H1 (cell line): ENCODE results near the gene PHLDA1. TPM values are rescaled to one million over a fixed set of nuclear protein-coding genes. Genes with fewer than 3 reads are reported as not detected.

ENCODE experiments used
- CTCF ChIA-PET: fragments of 300-600 bp; sonication (Branson Sonifier 250); formaldehyde crosslinking; loops from one replicate; lab custom pipeline; 2021; ENCODE audit not compliant: partially characterized antibody; lab: Charles Lee
- POLR2A ChIA-PET: fragments of 300-600 bp; sonication (Branson Sonifier 250); formaldehyde crosslinking; loops from one replicate; lab custom pipeline; 2021; ENCODE audit warnings: inconsistent platforms; ENCODE audit not compliant: partially characterized antibody; lab: Charles Lee
- DNase-seq, 2 experiments: peaks; one replicate each; pipeline versions ENCODE4 v3.0.0 to v3.0.0-alpha.2; 2010 to 2022; ENCODE audit warnings: low spot score in 2 of 2, low read depth in 1 of 2, mixed read lengths in 1 of 2
- FAIRE-seq: peaks from 2 replicates; lab custom pipeline; 2011; peaks lifted over from hg19 to GRCh38; lab: Jason Lieb, UNC
- H2AFZ ChIP-seq: 2 replicates; pipeline ENCODE4 v1.8.1; 2012; ENCODE audit warnings: low read length, inconsistent platforms
- H2AK5ac ChIP-seq: 2 replicates; pipeline ENCODE4 v1.6.1; 2013; ENCODE audit warnings: low read depth, low read length
- H2BK120ac ChIP-seq: replicated peaks from 2 replicates; pipeline ENCODE3; 2013; ENCODE audit warnings: low read depth, low read length, inconsistent platforms
- H2BK12ac ChIP-seq: 2 replicates; pipeline ENCODE4 v1.6.1; 2013; ENCODE audit warnings: low read depth, low read length
- H2BK15ac ChIP-seq: 2 replicates; pipeline ENCODE4 v1.6.1; 2013; ENCODE audit warnings: low read length
- H2BK20ac ChIP-seq: 2 replicates; pipeline ENCODE4 v1.6.1; 2013; ENCODE audit warnings: low read length
- H2BK5ac ChIP-seq: 2 replicates; pipeline ENCODE4 v1.6.1; 2013; ENCODE audit warnings: low read depth, low read length
- H3K14ac ChIP-seq: 2 replicates; pipeline ENCODE4 v1.6.1; 2013; ENCODE audit warnings: inconsistent platforms; ENCODE audit not compliant: insufficient read length
- H3K18ac ChIP-seq: 2 replicates; pipeline ENCODE4 v1.6.1; 2013; ENCODE audit warnings: low read length; ENCODE audit errors: extremely low read depth
- H3K23ac ChIP-seq: 2 replicates; pipeline ENCODE4 v1.6.1; 2013; ENCODE audit warnings: inconsistent platforms; ENCODE audit not compliant: insufficient read length
- H3K23me2 ChIP-seq: 2 replicates; pipeline ENCODE4 v1.6.1; 2013; ENCODE audit warnings: low read depth, low read length
- H3K27ac ChIP-seq: 2 replicates; pipeline ENCODE4 v1.6.1; 2011; ENCODE audit warnings: low read depth, low read length, inconsistent platforms
- H3K27me3 ChIP-seq, 4 experiments: replicated peaks in 1 of 4; 1 replicate in 1 of 4; 2 replicates in 3 of 4; pipeline versions ENCODE4 v1.6.1 to v1.8.1; 2011 to 2013; ENCODE audit warnings: low read length in 3 of 4, mild to moderate bottlenecking in 3 of 4, inconsistent platforms in 2 of 4, mixed read lengths in 2 of 4, moderate library complexity in 1 of 4; ENCODE audit not compliant: control insufficient read depth in 3 of 4, insufficient read depth in 3 of 4; ENCODE audit errors: extremely low read depth in 1 of 4
- H3K36me3 ChIP-seq, 4 experiments: 2 replicates each; pipeline versions ENCODE4 v1.6.1 to v1.8.1; 2011 to 2013; ENCODE audit warnings: mild to moderate bottlenecking in 4 of 4, low read length in 3 of 4, moderate library complexity in 2 of 4, control low read depth in 1 of 4, inconsistent platforms in 1 of 4; ENCODE audit not compliant: insufficient read depth in 4 of 4, control insufficient read depth in 2 of 4
- H3K4ac ChIP-seq: replicated peaks from 2 replicates; pipeline ENCODE3; 2013; ENCODE audit warnings: low read length, low read depth, mixed read lengths, inconsistent platforms; ENCODE audit not compliant: insufficient read length
- H3K4me1 ChIP-seq, 4 experiments: replicated peaks in 1 of 4; 1 replicate in 1 of 4; 2 replicates in 3 of 4; pipeline versions ENCODE4 v1.6.1 to v1.8.1; 2011 to 2013; ENCODE audit warnings: low read length in 3 of 4, inconsistent platforms in 2 of 4, mixed read lengths in 1 of 4; ENCODE audit not compliant: insufficient read depth in 4 of 4, control insufficient read depth in 3 of 4
- H3K4me2 ChIP-seq, 2 experiments: 2 replicates each; pipeline versions ENCODE4 v1.6.1 to v1.8.1; 2011 to 2013; ENCODE audit warnings: low read depth in 2 of 2, low read length in 2 of 2, control low read depth in 1 of 2, inconsistent platforms in 1 of 2, mild to moderate bottlenecking in 1 of 2; ENCODE audit not compliant: insufficient read depth in 1 of 2
- H3K4me3 ChIP-seq, 4 experiments: fragments of 200-600, 300-600 bp in 1 of 4; sonication (generic), shearing (Covaris generic), sonication (Bioruptor Twin) in 1 of 4; 2 replicates each; pipeline versions ENCODE4 v1.5.1 to v1.8.1; 2011 to 2016; ENCODE audit warnings: low read length in 4 of 4, low read depth in 3 of 4, control low read depth in 2 of 4, inconsistent platforms in 2 of 4, mild to moderate bottlenecking in 2 of 4, mixed read lengths in 1 of 4, moderate library complexity in 1 of 4; ENCODE audit not compliant: insufficient read depth in 2 of 4; ENCODE audit errors: extremely low read depth in 1 of 4
- H3K56ac ChIP-seq: replicated peaks from 2 replicates; pipeline ENCODE3; 2013; ENCODE audit warnings: low read depth, mild to moderate bottlenecking, mixed read lengths, low read length, inconsistent platforms; ENCODE audit not compliant: insufficient read length
- H3K79me1 ChIP-seq: 2 replicates; pipeline ENCODE4 v1.6.1; 2013; ENCODE audit warnings: low read depth, low read length, control low read depth
- H3K79me2 ChIP-seq, 2 experiments: 2 replicates each; pipeline versions ENCODE4 v1.6.1 to v1.8.1; 2012 to 2013; ENCODE audit warnings: low read length in 2 of 2, mild to moderate bottlenecking in 2 of 2, inconsistent platforms in 1 of 2; ENCODE audit not compliant: insufficient read depth in 2 of 2, control insufficient read depth in 1 of 2
- H3K9ac ChIP-seq, 4 experiments: replicated peaks in 1 of 4; 1 replicate in 1 of 4; 2 replicates in 3 of 4; pipeline versions ENCODE4 v1.6.1 to v1.8.1; 2011 to 2013; ENCODE audit warnings: low read depth in 3 of 4, low read length in 3 of 4, control low read depth in 2 of 4, mild to moderate bottlenecking in 2 of 4, moderate library complexity in 2 of 4, inconsistent platforms in 1 of 4; ENCODE audit errors: extremely low read depth in 1 of 4
- H3K9me3 ChIP-seq, 2 experiments: 2 replicates each; pipeline versions ENCODE4 v1.6.1 to v1.8.1; 2012 to 2013; ENCODE audit warnings: mild to moderate bottlenecking in 2 of 2, moderate library complexity in 2 of 2, control low read depth in 1 of 2, inconsistent platforms in 1 of 2, low read depth in 1 of 2, low read length in 1 of 2, mixed read lengths in 1 of 2; ENCODE audit not compliant: insufficient read depth in 2 of 2
- H4K20me1 ChIP-seq, 2 experiments: replicated peaks in 1 of 2; 2 replicates each; pipeline versions ENCODE3 to v1.8.1; 2011 to 2013; ENCODE audit warnings: inconsistent platforms in 2 of 2, low read length in 2 of 2, mild to moderate bottlenecking in 1 of 2; ENCODE audit not compliant: insufficient read depth in 2 of 2, control insufficient read depth in 1 of 2
- H4K5ac ChIP-seq: 2 replicates; pipeline ENCODE4 v1.6.1; 2013; ENCODE audit warnings: low read length, low read depth, mixed read lengths, inconsistent platforms; ENCODE audit not compliant: insufficient read length
- H4K8ac ChIP-seq: 2 replicates; pipeline ENCODE4 v1.8.0; 2013; ENCODE audit warnings: mild to moderate bottlenecking, moderate library complexity, low read length, inconsistent platforms; ENCODE audit not compliant: insufficient read depth; ENCODE audit errors: extremely low read depth
- H4K91ac ChIP-seq: replicated peaks from 2 replicates; pipeline ENCODE3; 2013; ENCODE audit warnings: low read length, mixed read lengths, inconsistent platforms; ENCODE audit not compliant: insufficient read length
- EP300 ChIP-seq, 2 experiments: IDR thresholded peaks; 1 replicate in 1 of 2; 2 replicates in 1 of 2; pipeline ENCODE4 v1.6.1; 2011 to 2012; ENCODE audit warnings: low read depth in 2 of 2, low read length in 2 of 2, mild to moderate bottlenecking in 2 of 2, borderline replicate concordance in 1 of 2, inconsistent platforms in 1 of 2, moderate library complexity in 1 of 2
- JUN ChIP-seq: IDR thresholded peaks from 2 replicates; pipeline ENCODE4 v1.6.1; 2011; ENCODE audit warnings: low read depth, mild to moderate bottlenecking, improper control_type of control experiment, low read length
- SP1 ChIP-seq: IDR thresholded peaks from 2 replicates; pipeline ENCODE4 v1.6.1; 2011; ENCODE audit warnings: low read depth, low read length
- TEAD4 ChIP-seq: IDR thresholded peaks from 2 replicates; pipeline ENCODE4 v1.6.1; 2012; ENCODE audit warnings: low read depth, low read length, inconsistent platforms, mixed read lengths
- WGBS, 2 experiments: shearing (Covaris generic) in 1 of 2; methylation state at CpG; one replicate each; pipeline versions ENCODE4 v1.1.6 to v1.1.7; 2013 to 2015; ENCODE audit warnings: low lambda C conversion rate in 2 of 2, mixed read lengths in 2 of 2, inconsistent platforms in 1 of 2, low coverage in 1 of 2, missing lambda C conversion rate in 1 of 2; ENCODE audit not compliant: insufficient replicate concordance in 2 of 2, insufficient coverage in 1 of 2, insufficient read length in 1 of 2; ENCODE audit errors: extremely low coverage in 1 of 2, missing lambda C conversion rate in 1 of 2; 5-methylcytosine and 5-hydroxymethylcytosine counted together
- polyA plus RNA-seq, 7 experiments: library from polyadenylated mRNA; depleted of rRNA in 3 of 7; stranded (reverse) in 5 of 7; unstranded in 2 of 7; fragments of >200 nt in 5 of 7; fragments of 200-250 nt in 2 of 7; gene quantifications; 1 replicate in 5 of 7; 2 replicates in 1 of 7; 4 replicates in 1 of 7; pipeline versions ENCODE4 v1.2.1 to v1.2.3, GENCODE V29; 2011 to 2013; ENCODE audit warnings: missing spikeins in 2 of 7, mixed read lengths in 2 of 7
- total RNA-seq: library from RNA; stranded (reverse); fragmentation: NEBNext Ultra II Directional; extraction: Animal tissue kit (Norgen Biotek cat#: 25700); gene quantifications from 2 replicates; pipeline ENCODE4 v1.2.1, GENCODE V29; 2021

Gene PHLDA1
- total and polyA plus RNA-seq, 2 of the 8 experiments (the other 6 are each of a cell fraction or from before 2014, with no cell fraction given), result 18.9 to 19.4 TPM

DNA sequence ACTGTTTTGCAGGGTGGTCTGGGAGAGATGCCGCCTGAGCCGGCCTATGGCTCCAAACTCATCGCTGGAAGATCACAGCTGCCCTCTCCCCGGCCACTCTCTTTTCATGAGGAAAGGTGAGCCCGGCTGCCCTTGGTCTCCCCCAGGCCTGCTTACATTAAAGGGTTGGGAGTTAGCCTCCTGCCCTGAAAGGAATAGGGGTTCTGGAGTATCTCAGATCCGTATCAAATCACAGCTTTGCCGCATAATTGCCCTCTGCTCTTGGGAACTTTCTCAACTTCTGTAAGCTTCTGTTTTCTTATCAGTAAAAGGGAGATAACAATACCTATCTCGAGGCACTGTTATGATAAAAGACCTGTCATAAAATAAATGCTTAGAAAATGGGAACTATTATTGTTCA lies 17.6 kb downstream of the PHLDA1 start:
- ChIA-PET CTCF (interaction anchor here (0.7 kb wide), 1 partner anchor 489 kb away, joined by 3 read pairs; no protein-coding TSS in a partner anchor), POLR2A (no interaction called here)
- Histone ChIP-seq H3K18ac (no peak overlapping the region), H3K9ac (no peak overlapping the region), H3K56ac (no peak overlapping the region), H3K79me2 (no peaks in the 10 kb centered on the region), H3K36me3 (no peaks in the 10 kb centered on the region), H3K4me3 (no peak overlapping the region), H4K91ac (no peak overlapping the region), H4K20me1 (no peaks in the 10 kb centered on the region), H3K14ac (no peak overlapping the region), H3K23me2 (no peaks in the 10 kb centered on the region), H2BK15ac (no peak overlapping the region), H3K79me1 (no peaks in the 10 kb centered on the region; the same call in 1 of the 2 replicates), H3K9me3 (no peaks in the 10 kb centered on the region), H2BK120ac (no peak overlapping the region), H2BK5ac (no peak overlapping the region), H2AK5ac (no peak overlapping the region), H4K5ac (no peak overlapping the region), H2AFZ (no peak overlapping the region), H2BK12ac (no peak overlapping the region), H3K23ac (no peak overlapping the region), H4K8ac (no peak overlapping the region; the same call in 1 of the 2 replicates), H3K27me3 (no peaks in the 10 kb centered on the region), H3K4me1 (peaks cover 2 to 11% (median 3%) of the 10 kb centered on the region in 4 experiments; a peak in 4 of 7 replicates), H3K4ac (no peak overlapping the region), H2BK20ac (no peak overlapping the region), H3K4me2 (no peak overlapping the region), H3K27ac (no peak overlapping the region)
- DNase-seq, result no peak
- FAIRE-seq, result no peak
- 89% methylated on average over 8 of the region's 8 CpGs; no CpG with 5 or more reads in 1 of the 2 experiments for WGBS, 2 experiments
- TF ChIP-seq SP1, result no peak
- no peak for TF ChIP-seq TEAD4
- TF ChIP-seq JUN, result no peak
- TF ChIP-seq EP300 (IDR thresholded peaks at IDR 0.05; ENCODE audit: borderline replicate concordance in 1 of 2, low read depth in 2 of 2, low read length in 2 of 2), result no peak
